ENCODE measurements around the gene DOCK11. TPM values are rescaled to one million over a fixed set of nuclear protein-coding genes. Genes with fewer than 3 reads are reported as not detected.

The DOCK11 gene
- 0.58 and 0.86 TPM in 2 replicates for total RNA-seq
- polyA plus RNA-seq: 0.19 and 0.37 TPM in 2 replicates
- 0.13 and 0.34 TPM in 2 replicates for polyA plus RNA-seq (2011; cell fraction: cytosol; rRNA removed)
- 0.74 and 0.97 TPM in 2 replicates for polyA plus RNA-seq (2011; cell fraction: nucleus; rRNA removed)
- polyA plus RNA-seq (2012): 0.15 and 0.28 TPM in 2 replicates
- polyA minus RNA-seq: 0.36 and 1.3 TPM in 2 replicates
- not detected for polyA minus RNA-seq (2011; cell fraction: cytosol; rRNA and poly(A)+ RNA removed)
- 0.63 and 0.77 TPM in 2 replicates for polyA minus RNA-seq (2011; cell fraction: nucleus; rRNA and poly(A)+ RNA removed)
- Bru-seq, nascent RNA: percentile 27 among the genes with signal in this experiment
- BruChase-seq, experiment 1, labeled RNA remaining after a 6-hour chase: percentile 21 among the genes with signal in this experiment
- BruChase-seq, experiment 2, labeled RNA remaining after a 2-hour chase: percentile 27 among the genes with signal in this experiment
- long read RNA-seq: 0 reads

GRCh38 chrX:118495061-118495921 lies at the start of gene DOCK11:
Gene DOCK11 (plus strand): TSS chrX:118495815. CDS start chrX:118495972, 157 bp downstream.
- FAIRE-seq: peak; percentile 79
- Histone ChIP-seq H3K9me3 (replicated peaks; ENCODE audit: control insufficient read depth, insufficient read depth, low read length) (no peaks in the 10 kb centered on the region), H4K20me1 (replicated peaks; ENCODE audit: control insufficient read depth, extremely low read depth, insufficient read depth, low read length) (no peaks in the 10 kb centered on the region), H3K9ac (replicated peaks; ENCODE audit: extremely low read depth, insufficient read depth, low read length) (no peak within 1 kb of the TSS), H3K9me1 (replicated peaks; ENCODE audit: control insufficient read depth, extremely low read depth, insufficient read depth, low read length) (no peaks in the 10 kb centered on the region), H2AFZ (ENCODE audit: low read depth, low read length) (peak within 1 kb of the TSS; percentile 81), H3K4me2 (ENCODE audit: insufficient read depth, low read length) (peak within 1 kb of the TSS; percentile 58), H3K36me3 (ENCODE audit: control insufficient read depth in 2 of 2, extremely low read depth in 1 of 2, insufficient read depth in 2 of 2, low read length in 2 of 2) (no peaks in the 10 kb centered on the region), H3K79me2 (ENCODE audit: control insufficient read depth, insufficient read depth, low read length) (no peaks in the 10 kb centered on the region), H3K27me3 (ENCODE audit: control insufficient read depth in 2 of 2, insufficient read depth in 2 of 2, low read length in 2 of 2) (peaks cover 14 to 20% of the 10 kb centered on the region in 2 experiments), H3K4me1 (ENCODE audit: control insufficient read depth, extremely low read depth, insufficient read depth, low read length) (peaks cover 3% of the 10 kb centered on the region), H3K27ac (ENCODE audit: insufficient read depth, low read depth, low read length) (no peak within 1 kb of the TSS), H3K4me3 (replicated peaks in 1 of 3; ENCODE audit: insufficient read depth in 1 of 3, low read depth in 1 of 3, low read length in 3 of 3) (peak within 1 kb of the TSS; percentile 25 to 54 (median 40))
- DNase-seq (ENCODE audit: low read depth, low spot score): peak; percentile 43
- BruUV-seq (replicated peaks): no TSS peak
- ChIA-PET CTCF (no interaction called here), POLR2A (no interaction called here)
- intact Hi-C loops (cut with micrococcal nuclease): loop anchor here (10.0 kb wide), 1 partner anchor 110 kb away; no protein-coding TSS in a partner anchor
- dilution Hi-C loops (cut with MboI; ENCODE audit: extremely low pct_ligation_motif_present, low sequenced_read_pairs): no loop called here
- TF ChIP-seq POLR2AphosphoS5 (IDR thresholded peaks at IDR 0.05; ENCODE audit: insufficient read depth, low read depth, low read length) (no peak), EZH2 (IDR thresholded peaks at IDR 0.05; ENCODE audit: borderline replicate concordance, low read depth, low read length, severe bottlenecking) (peak; percentile 4)

DNA sequence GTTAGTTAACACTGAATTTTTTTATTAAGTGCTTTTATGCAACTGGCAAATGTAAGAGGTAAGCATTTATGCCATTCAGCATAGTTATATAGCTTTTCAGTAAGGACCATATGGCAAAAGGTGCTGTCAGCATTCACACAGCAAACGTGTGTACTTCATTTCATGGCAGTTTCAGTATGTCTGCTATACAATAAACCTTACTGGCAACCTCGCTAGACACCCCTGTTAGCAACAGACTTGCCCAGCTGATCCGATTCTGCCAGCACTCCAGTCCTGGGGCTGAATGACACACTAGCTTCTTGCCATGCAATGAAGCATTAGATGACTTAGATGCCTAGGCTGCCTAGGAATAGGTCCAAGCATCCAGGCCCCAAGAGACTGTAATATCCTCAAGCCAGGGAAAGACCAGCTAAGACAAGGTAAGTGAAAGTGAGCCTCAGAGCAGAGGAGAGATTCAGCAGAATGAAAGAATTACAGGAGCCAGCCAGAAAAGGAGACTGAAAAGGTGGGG lies 47.3 kb upstream of the DOCK11 start:
- intact Hi-C loops (cut with micrococcal nuclease): no loop called here
- ChIA-PET POLR2A (no interaction called here), CTCF (no interaction called here)
- Histone ChIP-seq H3K4me2 (ENCODE audit: insufficient read depth, low read length) (no peak overlapping the region), H3K79me2 (ENCODE audit: control insufficient read depth, insufficient read depth, low read length) (no peaks in the 10 kb centered on the region), H2AFZ (ENCODE audit: low read depth, low read length) (no peak overlapping the region), H3K27ac (ENCODE audit: insufficient read depth, low read depth, low read length) (no peak overlapping the region), H3K9ac (replicated peaks; ENCODE audit: extremely low read depth, insufficient read depth, low read length) (no peak overlapping the region), H3K36me3 (ENCODE audit: control insufficient read depth in 2 of 2, extremely low read depth in 1 of 2, insufficient read depth in 2 of 2, low read length in 2 of 2) (peaks cover 0 to 2% of the 10 kb centered on the region in 2 experiments), H3K4me3 (replicated peaks in 1 of 3; ENCODE audit: insufficient read depth in 1 of 3, low read depth in 1 of 3, low read length in 3 of 3) (no peak overlapping the region), H4K20me1 (replicated peaks; ENCODE audit: control insufficient read depth, extremely low read depth, insufficient read depth, low read length) (no peaks in the 10 kb centered on the region), H3K9me1 (replicated peaks; ENCODE audit: control insufficient read depth, extremely low read depth, insufficient read depth, low read length) (no peaks in the 10 kb centered on the region), H3K9me3 (replicated peaks; ENCODE audit: control insufficient read depth, insufficient read depth, low read length) (no peaks in the 10 kb centered on the region), H3K4me1 (ENCODE audit: control insufficient read depth, extremely low read depth, insufficient read depth, low read length) (no peaks in the 10 kb centered on the region), H3K27me3 (ENCODE audit: control insufficient read depth in 2 of 2, insufficient read depth in 2 of 2, low read length in 2 of 2) (no peaks in the 10 kb centered on the region)
- dilution Hi-C loops (cut with MboI; ENCODE audit: extremely low pct_ligation_motif_present, low sequenced_read_pairs): no loop called here
- no peak for TF ChIP-seq CTCF (IDR thresholded peaks at IDR 0.05; ENCODE audit: extremely low read depth in 1 of 2, insufficient read depth in 1 of 2, low read depth in 1 of 2, low read length in 2 of 2)
- TF ChIP-seq GATA2 (IDR thresholded peaks at IDR 0.05; ENCODE audit: insufficient read depth, insufficient read length, low read depth, low read length): no peak
- TF ChIP-seq MAX (IDR thresholded peaks at IDR 0.05; ENCODE audit: insufficient read depth, insufficient read length): no peak
- TF ChIP-seq MYC (IDR thresholded peaks at IDR 0.05; ENCODE audit: low read depth, low read length): no peak
- TF ChIP-seq POLR2A (IDR thresholded peaks at IDR 0.05; ENCODE audit: low read depth, low read length): no peak
- no peak for TF ChIP-seq JUN (IDR thresholded peaks at IDR 0.05; ENCODE audit: borderline replicate concordance, insufficient read depth, insufficient read length, low read depth)
- no peak for TF ChIP-seq POLR2AphosphoS5 (IDR thresholded peaks at IDR 0.05; ENCODE audit: insufficient read depth, low read depth, low read length)
- TF ChIP-seq FOS (IDR thresholded peaks at IDR 0.05; ENCODE audit: borderline replicate concordance, insufficient read depth, low read length): no peak
- no peak for TF ChIP-seq EZH2 (IDR thresholded peaks at IDR 0.05; ENCODE audit: borderline replicate concordance, low read depth, low read length, severe bottlenecking)
- DNase-seq (ENCODE audit: low read depth, low spot score) (no peak), FAIRE-seq (no peak)
- no TSS peak for BruUV-seq (replicated peaks)
